AML-193 (cell line): ENCODE measurements around the gene CCZ1.
"Not testable (repeated sequence)": the region's sequence is repeated elsewhere in the genome, so short reads cannot be mapped to it uniquely, and the experiment has no call there.

Experiments used
- DNase-seq, 2 experiments: peaks; one replicate each; lab custom pipeline; 2025; lab: John Stamatoyannopoulos, UW

Gene CCZ1

DNA sequence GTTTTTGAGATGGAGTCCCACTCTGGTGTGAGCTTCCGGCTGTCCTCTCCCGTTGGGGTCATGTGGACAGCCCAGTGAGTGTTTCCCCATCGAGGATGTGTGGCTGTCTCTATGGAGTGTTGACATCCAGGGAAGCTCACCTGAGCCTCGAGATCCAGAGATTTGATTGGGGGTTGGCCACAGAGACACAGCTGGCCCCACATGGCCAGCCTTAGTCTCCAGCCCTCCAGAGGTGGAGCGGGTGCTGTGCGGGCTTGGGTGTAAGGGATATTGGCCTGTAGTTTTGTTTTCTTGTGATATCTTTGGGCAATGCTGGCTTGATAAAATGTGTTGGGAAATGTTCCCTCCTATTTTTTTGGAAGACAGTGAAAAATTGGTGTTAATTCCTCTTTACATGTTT is 18.0 kb downstream of the CCZ1 start:
- not testable (repeated sequence) for DNase-seq

DNA sequence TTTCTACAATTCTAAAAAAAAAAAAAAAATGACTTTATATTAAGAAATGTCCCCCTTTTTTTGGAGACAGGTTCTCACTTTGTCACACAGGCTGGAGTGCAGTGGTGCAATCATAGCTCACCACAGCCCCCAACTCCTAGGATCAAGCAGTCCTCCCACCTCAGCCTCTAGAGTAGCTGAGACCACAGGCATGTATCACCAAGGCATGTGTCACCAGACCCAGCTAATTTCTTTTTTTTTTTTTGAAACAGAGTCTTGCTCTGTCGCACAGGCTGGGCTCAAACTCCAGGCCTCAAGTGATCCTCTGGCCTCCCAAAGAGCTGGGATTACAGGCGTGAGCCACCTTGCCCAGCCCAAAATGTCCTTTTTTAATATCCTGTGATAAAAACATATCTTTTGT is 25.6 kb downstream of the CCZ1 start:
- DNase-seq, result not testable (repeated sequence)

DNA sequence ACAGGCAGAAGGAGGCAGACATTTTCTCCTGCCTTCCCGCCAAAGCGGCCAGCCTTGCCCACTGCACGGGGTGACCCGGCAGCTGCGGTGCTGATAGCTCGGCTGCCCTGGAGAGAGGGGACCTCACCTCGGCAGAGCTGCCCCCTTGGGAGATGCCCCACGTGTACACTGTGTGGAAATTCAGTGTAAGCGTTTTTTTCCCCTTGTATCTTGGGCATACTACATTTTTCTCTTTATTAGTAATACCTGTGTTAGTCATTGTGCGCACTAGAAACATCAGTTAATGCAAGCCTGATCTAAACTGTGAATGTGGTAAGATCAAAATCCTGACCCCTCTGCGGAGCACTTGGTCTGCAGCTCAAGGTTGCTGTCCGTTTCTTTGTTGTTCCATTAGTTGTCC is 26.1 kb downstream of the CCZ1 start:
- DNase-seq, result not testable (repeated sequence)

DNA sequence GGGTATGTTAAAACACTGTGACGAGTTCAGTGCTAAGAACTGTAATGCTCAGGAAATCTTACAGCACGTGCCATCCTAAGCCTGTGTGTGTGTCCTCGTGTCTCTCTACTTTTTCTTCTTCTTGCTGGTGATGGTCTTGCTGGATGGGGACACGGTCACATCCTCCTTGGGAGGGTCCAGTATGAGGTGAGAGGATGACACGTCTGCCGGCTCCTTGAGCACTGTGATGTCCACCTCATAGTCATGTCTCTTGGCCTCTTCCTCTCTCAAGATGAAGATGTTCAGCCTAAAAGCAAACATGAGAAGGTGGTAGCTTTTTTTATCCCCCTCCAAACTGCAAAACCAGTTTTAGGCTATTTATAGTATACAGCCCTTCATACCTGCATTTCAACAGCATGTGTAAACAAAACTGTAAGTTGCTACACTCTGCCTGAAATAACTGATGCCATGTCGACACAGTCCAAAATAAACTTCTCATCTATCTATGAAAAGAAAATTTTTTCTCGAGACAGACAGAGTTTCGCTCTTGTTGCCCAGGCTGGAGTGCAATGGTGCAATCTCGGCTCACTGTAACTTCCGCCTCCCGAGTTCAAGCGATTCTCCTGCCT is 27.8 kb downstream of the CCZ1 start:
- not testable (repeated sequence) for DNase-seq

DNA sequence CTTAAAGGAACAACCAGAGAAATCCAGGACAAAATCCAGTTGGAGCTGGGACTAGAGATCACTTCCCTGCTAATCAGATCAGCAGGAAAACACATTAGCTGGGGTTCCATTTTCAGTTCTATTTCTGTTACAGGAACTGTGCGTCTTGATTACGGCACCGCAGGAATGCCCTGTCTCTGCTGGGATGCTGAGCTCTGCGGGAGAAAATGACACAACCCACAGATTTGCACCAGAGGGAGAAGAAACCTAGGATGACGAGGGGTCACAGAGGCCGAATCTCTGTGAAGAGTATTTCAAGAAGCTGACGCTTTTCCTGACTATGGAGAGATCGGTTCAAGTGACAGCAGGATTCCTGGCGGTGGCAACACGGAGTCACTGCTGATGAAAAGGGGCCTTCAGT is 31.8 kb downstream of the CCZ1 start:
- not testable (repeated sequence) for DNase-seq

DNA sequence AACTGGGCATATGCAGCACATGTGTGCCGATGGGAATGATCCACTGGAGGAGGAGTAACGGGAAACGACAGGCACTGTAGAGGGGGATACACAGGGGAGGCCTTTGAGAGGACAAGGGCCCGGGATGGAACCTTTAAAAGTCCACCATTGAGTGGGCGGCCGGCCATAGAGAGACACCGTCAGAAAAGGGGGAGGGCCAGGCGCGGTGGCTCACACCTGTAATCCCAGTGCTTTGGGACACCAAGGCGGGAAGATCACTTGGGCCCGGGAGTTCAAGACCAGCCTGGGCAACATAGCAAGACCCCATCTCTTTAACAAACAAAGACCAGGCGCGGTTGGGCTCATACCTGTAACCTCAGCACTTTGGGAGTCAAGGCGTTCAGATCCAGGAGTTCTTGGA is 32.7 kb downstream of the CCZ1 start:
- DNase-seq, result not testable (repeated sequence)

DNA sequence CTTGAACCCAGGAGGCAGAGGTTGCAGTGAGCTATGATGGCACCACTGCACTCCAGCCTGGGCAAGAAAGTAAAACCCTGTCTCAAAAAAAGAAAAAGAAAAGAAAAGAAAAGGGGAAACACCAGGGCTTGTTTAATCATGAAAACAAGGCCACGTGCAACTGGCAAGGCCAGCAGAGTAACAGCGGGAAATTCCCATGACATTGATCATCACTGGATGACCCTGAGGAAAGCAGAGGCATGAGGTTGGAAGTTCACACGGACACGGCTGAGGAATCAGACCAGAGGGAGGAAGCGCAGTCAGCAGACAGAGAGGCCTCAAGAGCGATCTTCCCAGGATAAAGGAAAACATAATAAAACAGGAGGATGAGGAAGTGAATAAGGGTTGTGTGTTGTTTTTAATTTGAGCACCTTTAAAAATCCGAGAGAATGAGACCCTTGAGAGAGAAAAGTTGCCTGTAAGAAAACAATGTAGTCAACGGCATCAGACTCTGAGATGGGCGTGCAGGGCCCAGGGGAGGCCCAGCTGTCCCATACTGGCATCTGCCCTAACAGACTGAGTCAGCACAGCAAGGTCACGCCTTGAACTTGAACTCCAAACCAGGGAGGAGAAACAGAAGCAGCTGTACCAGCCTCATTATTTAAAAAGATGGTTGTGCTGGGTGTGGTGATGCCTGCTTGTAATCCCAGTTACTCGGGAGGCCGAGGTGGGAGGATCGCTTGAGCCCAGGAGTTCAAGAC is 33.5 kb downstream of the CCZ1 start:
- not testable (repeated sequence) for DNase-seq

DNA sequence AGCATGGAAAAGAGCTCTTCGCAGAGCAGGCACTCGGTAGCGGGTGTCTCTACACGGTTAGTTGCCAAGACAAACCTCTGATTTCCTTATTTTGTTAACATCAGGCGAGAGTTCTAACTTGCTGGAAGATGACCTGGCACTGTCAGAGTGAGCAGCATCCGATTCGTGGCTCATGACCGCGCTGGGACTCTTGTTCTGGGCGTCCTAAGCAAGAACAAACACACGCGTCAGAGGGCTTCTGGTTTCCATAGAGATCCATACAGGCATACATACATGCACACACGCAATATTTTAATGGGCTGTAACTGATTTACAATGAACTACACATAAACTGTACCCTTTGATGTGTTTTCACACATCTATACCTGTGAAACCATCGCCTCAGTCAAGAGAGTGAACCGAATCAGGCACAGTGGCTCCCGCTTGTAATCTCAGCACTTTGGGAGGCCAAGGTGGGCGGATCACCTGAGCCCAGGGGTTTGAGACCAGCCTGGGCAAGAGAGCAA is 36.5 kb downstream of the CCZ1 start:
- not testable (repeated sequence) for DNase-seq

DNA sequence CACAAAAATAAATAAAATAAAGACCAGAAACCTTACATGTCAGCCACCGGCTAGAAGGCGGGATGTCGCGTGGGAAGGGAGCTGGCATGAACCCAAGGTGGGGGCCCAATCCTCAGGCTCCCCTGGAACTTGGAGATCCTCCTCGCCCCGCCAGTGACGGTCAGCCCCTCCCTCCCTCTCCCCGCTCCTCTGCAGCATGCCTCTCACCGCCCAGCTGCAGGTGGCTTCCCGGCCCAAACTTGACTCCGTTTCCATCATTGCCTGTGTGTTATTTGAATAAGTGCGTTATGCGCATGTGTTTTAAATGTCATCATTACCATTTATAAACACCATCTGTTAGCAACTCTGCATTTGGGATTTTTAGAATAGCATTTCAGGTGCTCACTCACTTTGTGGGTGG is 64.7 kb downstream of the CCZ1 start:
- DNase-seq, result not testable (repeated sequence)

DNA sequence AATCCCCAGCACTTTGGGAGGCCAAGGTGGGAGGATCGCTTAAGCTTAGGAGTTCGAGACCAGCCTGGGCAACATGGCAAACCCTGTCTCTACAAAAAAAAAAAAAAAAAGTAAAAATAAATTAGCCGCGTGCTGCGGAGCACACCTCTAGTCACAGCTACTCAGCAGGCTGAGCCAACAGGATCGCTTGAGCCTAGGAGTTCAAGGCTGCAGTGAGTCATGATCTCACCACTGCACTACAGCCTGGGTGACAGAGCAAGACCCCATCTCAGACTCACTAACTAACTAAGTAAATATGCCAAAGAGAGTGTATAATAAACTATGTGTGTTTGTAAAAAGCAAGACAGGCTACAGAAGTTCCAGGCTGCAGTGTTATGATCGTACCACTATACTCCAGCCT is 65.3 kb downstream of the CCZ1 start:
- not testable (repeated sequence) for DNase-seq

DNA sequence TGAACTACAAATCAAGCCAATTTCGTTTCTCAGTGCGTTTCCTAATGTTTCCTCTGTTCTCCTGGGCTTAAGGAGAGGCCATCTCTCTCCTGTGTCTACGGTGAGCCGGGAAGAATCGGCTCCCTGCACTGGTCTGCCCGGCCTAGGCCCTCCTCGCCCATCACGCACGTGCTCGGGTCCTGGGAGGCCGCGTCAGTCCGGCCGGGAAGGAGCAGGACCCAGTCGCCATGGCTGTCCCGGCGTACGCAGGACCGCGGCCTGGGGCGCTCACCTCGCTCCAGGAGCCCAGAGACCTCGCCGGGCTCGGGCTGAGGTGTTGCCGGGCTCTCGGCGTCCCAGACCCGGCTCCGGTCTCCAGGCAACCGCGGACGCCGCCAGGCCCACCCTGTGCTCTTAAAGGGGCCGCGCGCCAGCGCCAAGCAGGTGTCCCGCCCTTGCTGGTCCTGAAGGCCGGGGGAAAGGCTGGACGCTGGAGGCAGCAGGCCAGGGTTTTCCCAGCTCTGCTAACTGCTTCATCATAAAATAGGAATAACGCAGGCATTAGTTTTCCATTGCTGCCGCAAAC is 71.9 kb downstream of the CCZ1 start, which contains the start of gene RSPH10B:
TSS of gene RSPH10B (minus strand) at position 343 of the 565 bp plus-strand sequence. CDS start 3,573 bp downstream, outside the sequence.
- not testable (repeated sequence) for DNase-seq

DNA sequence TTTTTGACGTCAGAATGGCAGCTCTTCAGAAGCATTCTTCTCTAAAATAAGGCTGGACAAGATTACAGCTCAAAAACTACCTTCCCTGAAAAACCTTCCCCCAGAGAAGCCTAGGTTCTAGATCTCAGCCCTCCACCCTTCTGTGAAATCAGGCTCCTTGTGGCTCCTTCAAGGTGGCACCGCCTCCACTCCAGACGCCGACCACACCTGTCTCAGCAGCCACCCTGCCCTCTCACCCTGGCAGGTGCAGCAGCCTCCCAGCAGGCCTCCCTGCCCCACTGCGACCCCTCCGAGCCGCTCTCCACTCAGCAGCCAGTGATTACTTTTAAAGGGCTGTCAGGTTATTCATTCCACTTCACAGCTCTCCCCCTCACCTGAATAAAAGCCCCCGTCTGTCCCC is 75.0 kb downstream of the CCZ1 start:
- DNase-seq, result not testable (repeated sequence)
